HepG2 (cell line): ENCODE measurements around the gene MAN1C1.

Source experiments
- FOXA1 ChIP-seq, 2 experiments: fragments of 450-650 bp in 1 of 2; sonication (generic) in 1 of 2; formaldehyde crosslinking in 1 of 2; IDR thresholded peaks; 2 replicates each; pipeline versions ENCODE4 v1.4.0 to v1.6.1; 2016 to 2020; ENCODE audit warnings: missing genetic modification reagents in 1 of 2
- MYC ChIP-seq: sonication (generic); formaldehyde crosslinking; IDR thresholded peaks from 2 replicates; pipeline ENCODE4 v1.9.0; 2021; ENCODE audit warnings: missing genetic modification reagents, borderline replicate concordance
- PHF5A ChIP-seq: IDR thresholded peaks from one replicate; pipeline ENCODE4 v1.6.1; 2018; ENCODE audit warnings: low read depth, missing genetic modification reagents; ENCODE audit not compliant: unreplicated experiment
- POLR2A ChIP-seq, 2 experiments: IDR thresholded peaks; 2 replicates each; pipeline ENCODE4 v1.6.1; 2011; ENCODE audit warnings: low read depth in 2 of 2, low read length in 2 of 2, mild to moderate bottlenecking in 1 of 2, moderate library complexity in 1 of 2; ENCODE audit not compliant: insufficient read depth in 1 of 2
- POLR2AphosphoS5 ChIP-seq: IDR thresholded peaks from 2 replicates; pipeline ENCODE4 v1.6.1; 2012; ENCODE audit warnings: low read depth, low read length
- ZC3H4 ChIP-seq: sonication (generic); formaldehyde crosslinking; IDR thresholded peaks from 2 replicates; pipeline ENCODE4 v1.4.0; 2020; ENCODE audit warnings: missing genetic modification reagents, borderline replicate concordance
- ZNF10 ChIP-seq: sonication (generic); formaldehyde crosslinking; IDR thresholded peaks from 2 replicates; pipeline ENCODE4 v1.4.0; 2020; ENCODE audit warnings: mild to moderate bottlenecking, low read depth, missing genetic modification reagents, borderline replicate concordance
- ZNF749 ChIP-seq: sonication (generic); formaldehyde crosslinking; IDR thresholded peaks from 2 replicates; pipeline ENCODE4 v1.8.0; 2022; ENCODE audit warnings: mild to moderate bottlenecking, missing genetic modification reagents, moderate library complexity, borderline replicate concordance
- ZSCAN30 ChIP-seq: sonication (generic); formaldehyde crosslinking; IDR thresholded peaks from 2 replicates; pipeline ENCODE4 v1.5.0; 2020; ENCODE audit warnings: mild to moderate bottlenecking, missing genetic modification reagents
- TF ChIP-seq, protein P1 (sequence below): fragments of 450-650 bp; IDR thresholded peaks from 2 replicates; pipeline ENCODE4 v1.6.1; 2017
- TF ChIP-seq, protein P2 (sequence below), 2 experiments: sonication (generic) in 1 of 2; formaldehyde crosslinking in 1 of 2; IDR thresholded peaks; 2 replicates each; pipeline versions ENCODE4 v1.5.1 to v1.6.1; 2011 to 2020; ENCODE audit warnings: borderline replicate concordance in 1 of 2, low read depth in 1 of 2, low read length in 1 of 2, mild to moderate bottlenecking in 1 of 2, missing genetic modification reagents in 1 of 2, moderate library complexity in 1 of 2
- TF ChIP-seq, protein P3 (sequence below): sonication (generic); formaldehyde crosslinking; IDR thresholded peaks from 2 replicates; pipeline ENCODE4 v1.5.0; 2020; ENCODE audit warnings: mild to moderate bottlenecking, missing genetic modification reagents, moderate library complexity
- TF ChIP-seq, protein P4 (sequence below): IDR thresholded peaks from 2 replicates; pipeline ENCODE4 v1.6.1; 2012; ENCODE audit warnings: inconsistent platforms

DNA sequence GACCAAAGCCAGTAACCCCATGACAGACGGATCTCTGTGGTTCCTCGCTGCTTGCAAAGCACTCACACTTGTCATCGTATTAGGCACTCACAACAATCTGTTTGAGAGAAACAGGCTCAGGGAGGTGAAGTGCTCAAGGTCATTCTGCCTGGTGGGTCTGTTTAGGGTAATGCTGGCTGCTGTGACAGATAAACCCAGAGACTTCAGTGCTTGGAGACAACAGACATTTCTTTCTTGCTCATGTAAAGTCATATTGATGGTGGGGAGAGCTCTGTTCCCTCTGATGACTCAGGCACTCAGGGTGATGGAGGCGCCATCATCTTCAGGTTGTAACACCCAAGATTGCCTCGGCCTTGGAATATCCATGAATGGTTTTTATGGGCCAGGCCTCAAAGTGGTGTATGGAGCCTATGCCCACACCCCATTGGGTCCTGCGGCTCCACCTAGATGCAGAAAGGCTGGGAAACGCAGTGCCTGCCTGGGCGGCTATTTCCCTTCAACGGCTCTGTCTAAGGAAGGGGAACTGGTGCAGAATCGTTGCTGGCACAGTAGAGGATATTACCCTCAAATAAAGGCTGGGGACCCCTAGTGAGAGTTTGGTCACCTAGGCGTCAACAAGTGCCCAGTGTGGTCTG is 111.8 kb downstream of the MAN1C1 start:
- TF ChIP-seq, protein P1, sequence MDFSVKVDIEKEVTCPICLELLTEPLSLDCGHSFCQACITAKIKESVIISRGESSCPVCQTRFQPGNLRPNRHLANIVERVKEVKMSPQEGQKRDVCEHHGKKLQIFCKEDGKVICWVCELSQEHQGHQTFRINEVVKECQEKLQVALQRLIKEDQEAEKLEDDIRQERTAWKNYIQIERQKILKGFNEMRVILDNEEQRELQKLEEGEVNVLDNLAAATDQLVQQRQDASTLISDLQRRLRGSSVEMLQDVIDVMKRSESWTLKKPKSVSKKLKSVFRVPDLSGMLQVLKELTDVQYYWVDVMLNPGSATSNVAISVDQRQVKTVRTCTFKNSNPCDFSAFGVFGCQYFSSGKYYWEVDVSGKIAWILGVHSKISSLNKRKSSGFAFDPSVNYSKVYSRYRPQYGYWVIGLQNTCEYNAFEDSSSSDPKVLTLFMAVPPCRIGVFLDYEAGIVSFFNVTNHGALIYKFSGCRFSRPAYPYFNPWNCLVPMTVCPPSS: no peak
- TF ChIP-seq ZC3H4 (CRISPR knock-in tag) (no peak), ZNF749 (CRISPR knock-in tag) (no peak), ZSCAN30 (CRISPR knock-in tag) (no peak), PHF5A (no peak), MYC (no peak), ZNF10 (CRISPR knock-in tag) (no peak), POLR2AphosphoS5 (no peak), FOXA1 (IDR thresholded peaks at IDR 0.05) (no peak), FOXA1 (CRISPR knock-in tag; IDR thresholded peaks at IDR 0.05) (no peak), POLR2A (IDR thresholded peaks at IDR 0.05; ENCODE audit: insufficient read depth in 1 of 2, low read depth in 2 of 2, low read length in 2 of 2) (no peak)
- TF ChIP-seq, protein P2, sequence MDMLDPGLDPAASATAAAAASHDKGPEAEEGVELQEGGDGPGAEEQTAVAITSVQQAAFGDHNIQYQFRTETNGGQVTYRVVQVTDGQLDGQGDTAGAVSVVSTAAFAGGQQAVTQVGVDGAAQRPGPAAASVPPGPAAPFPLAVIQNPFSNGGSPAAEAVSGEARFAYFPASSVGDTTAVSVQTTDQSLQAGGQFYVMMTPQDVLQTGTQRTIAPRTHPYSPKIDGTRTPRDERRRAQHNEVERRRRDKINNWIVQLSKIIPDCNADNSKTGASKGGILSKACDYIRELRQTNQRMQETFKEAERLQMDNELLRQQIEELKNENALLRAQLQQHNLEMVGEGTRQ (IDR thresholded peaks at IDR 0.05; ENCODE audit: low read depth, low read length): no peak
- TF ChIP-seq, protein P2 (CRISPR knock-in tag; IDR thresholded peaks at IDR 0.05; ENCODE audit: borderline replicate concordance): no peak
- TF ChIP-seq, protein P3, sequence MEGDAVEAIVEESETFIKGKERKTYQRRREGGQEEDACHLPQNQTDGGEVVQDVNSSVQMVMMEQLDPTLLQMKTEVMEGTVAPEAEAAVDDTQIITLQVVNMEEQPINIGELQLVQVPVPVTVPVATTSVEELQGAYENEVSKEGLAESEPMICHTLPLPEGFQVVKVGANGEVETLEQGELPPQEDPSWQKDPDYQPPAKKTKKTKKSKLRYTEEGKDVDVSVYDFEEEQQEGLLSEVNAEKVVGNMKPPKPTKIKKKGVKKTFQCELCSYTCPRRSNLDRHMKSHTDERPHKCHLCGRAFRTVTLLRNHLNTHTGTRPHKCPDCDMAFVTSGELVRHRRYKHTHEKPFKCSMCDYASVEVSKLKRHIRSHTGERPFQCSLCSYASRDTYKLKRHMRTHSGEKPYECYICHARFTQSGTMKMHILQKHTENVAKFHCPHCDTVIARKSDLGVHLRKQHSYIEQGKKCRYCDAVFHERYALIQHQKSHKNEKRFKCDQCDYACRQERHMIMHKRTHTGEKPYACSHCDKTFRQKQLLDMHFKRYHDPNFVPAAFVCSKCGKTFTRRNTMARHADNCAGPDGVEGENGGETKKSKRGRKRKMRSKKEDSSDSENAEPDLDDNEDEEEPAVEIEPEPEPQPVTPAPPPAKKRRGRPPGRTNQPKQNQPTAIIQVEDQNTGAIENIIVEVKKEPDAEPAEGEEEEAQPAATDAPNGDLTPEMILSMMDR: no peak
- TF ChIP-seq, protein P4, sequence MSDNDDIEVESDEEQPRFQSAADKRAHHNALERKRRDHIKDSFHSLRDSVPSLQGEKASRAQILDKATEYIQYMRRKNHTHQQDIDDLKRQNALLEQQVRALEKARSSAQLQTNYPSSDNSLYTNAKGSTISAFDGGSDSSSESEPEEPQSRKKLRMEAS: no peak
